GM21529 (cell line): ENCODE data around the gene MDM2.
A peak's percentile ranks its signal among the peaks of the same experiment; 100 is the strongest.

Experiments used
- ATAC-seq: cut with Tn5 transposase; IDR thresholded peaks from one replicate; pipeline ENCODE4 v1.9.1; 2021; ENCODE audit not compliant: unreplicated experiment

The MDM2 gene

GRCh38 chr12:68844788-68845695 is 37.1 kb downstream of the MDM2 start:
- ATAC-seq = no peak

GRCh38 chr12:68846811-68847210 is 38.8 kb downstream of the MDM2 start:
- ATAC-seq = no peak

- no peak for ATAC-seq
Measured at GRCh38 chr12:68850390-68850789, 42.4 kb downstream of the MDM2 start.

GRCh38 chr12:68851592-68852306 is 43.8 kb downstream of the MDM2 start:
- ATAC-seq = no peak

GRCh38 chr12:68853396-68854077 is 45.6 kb downstream of the MDM2 start:
- ATAC-seq = no peak

- ATAC-seq = no peak
Measured at GRCh38 chr12:68854078-68854468, 46.1 kb downstream of the MDM2 start.

- ATAC-seq = no peak
Measured at GRCh38 chr12:68854554-68854953, 46.6 kb downstream of the MDM2 start.

GRCh38 chr12:68855111-68855510 is 47.1 kb downstream of the MDM2 start:
- no peak for ATAC-seq

- no peak for ATAC-seq
Measured at GRCh38 chr12:68855771-68856170, 47.8 kb downstream of the MDM2 start.

GRCh38 chr12:68856510-68856909 is 48.5 kb downstream of the MDM2 start:
- ATAC-seq = no peak

- ATAC-seq = no peak
Measured at GRCh38 chr12:68861890-68862289, 53.9 kb downstream of the MDM2 start.

GRCh38 chr12:68863109-68863770 is 55.3 kb downstream of the MDM2 start:
- ATAC-seq = no peak

- peak; percentile 64 for ATAC-seq
Measured at GRCh38 chr12:68863886-68864454, 56.0 kb downstream of the MDM2 start.

- ATAC-seq = no peak
Measured at GRCh38 chr12:68864604-68865003, 56.6 kb downstream of the MDM2 start.

GRCh38 chr12:68865399-68866164 is 57.6 kb downstream of the MDM2 start:
- ATAC-seq = no peak

- no peak for ATAC-seq
Measured at GRCh38 chr12:68866950-68867349, 59.0 kb downstream of the MDM2 start.

- ATAC-seq = no peak
Measured at GRCh38 chr12:68867606-68868005, 59.6 kb downstream of the MDM2 start.

GRCh38 chr12:68868043-68868790 is 60.2 kb downstream of the MDM2 start:
- ATAC-seq = no peak

GRCh38 chr12:68870011-68870410 is 62.0 kb downstream of the MDM2 start:
- no peak for ATAC-seq
